HG03066 (cell line): ENCODE measurements around the gene GBX2.

Experiments used
- ATAC-seq: cut with Tn5 transposase; IDR thresholded peaks from one replicate; pipeline ENCODE4 v1.9.1; 2021; ENCODE audit warnings: low read depth; ENCODE audit not compliant: unreplicated experiment

Gene GBX2

GRCh38 chr2:236168110-236169080, at the start of gene GBX2:
GBX2 (minus strand) TSS chr2:236168386; CDS start chr2:236167971, 415 bp downstream.
- no peak for ATAC-seq

- no peak for ATAC-seq
These were observed 49.7 kb upstream of the GBX2 start for GRCh38 chr2:236217926-236218325.

GRCh38 chr2:236216711-236217110, 48.5 kb upstream of the GBX2 start:
- no peak for ATAC-seq

- no peak for ATAC-seq
These were observed 47.7 kb upstream of the GBX2 start for GRCh38 chr2:236215761-236216333.

GRCh38 chr2:236215196-236215595, 47.0 kb upstream of the GBX2 start:
- no peak for ATAC-seq

DNA sequence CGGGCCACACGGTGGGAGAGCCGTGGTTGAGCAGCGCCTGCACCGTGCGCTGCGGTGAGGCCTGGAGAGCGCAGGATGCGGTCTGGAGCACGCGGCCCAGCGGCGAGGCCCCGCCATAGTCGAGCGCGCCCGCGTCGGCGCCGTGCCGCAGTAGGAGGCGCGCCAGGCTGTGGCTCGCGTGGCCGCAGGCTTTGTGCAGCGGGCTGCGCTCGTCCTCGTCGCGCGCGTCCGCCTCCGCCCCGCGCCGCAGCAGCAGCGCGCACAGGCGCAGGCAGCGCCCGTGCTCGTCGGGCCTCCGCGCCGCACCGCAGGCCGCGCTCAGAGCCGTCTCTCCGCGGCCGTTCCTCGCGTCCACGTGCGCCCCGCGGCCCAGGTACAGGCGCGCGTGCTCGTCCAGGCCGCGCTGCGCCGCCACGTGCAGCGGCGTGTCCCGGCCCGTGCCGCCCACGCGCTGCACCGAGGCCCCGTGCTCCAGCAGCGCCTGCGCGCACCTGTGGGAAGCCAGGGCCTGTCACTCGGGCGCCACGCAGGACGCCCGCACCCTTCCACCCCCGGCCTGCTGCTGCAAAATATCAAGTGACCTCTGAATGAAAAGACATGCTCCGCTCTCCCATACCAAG, 46.3 kb upstream of the GBX2 start:
- no peak for ATAC-seq

DNA sequence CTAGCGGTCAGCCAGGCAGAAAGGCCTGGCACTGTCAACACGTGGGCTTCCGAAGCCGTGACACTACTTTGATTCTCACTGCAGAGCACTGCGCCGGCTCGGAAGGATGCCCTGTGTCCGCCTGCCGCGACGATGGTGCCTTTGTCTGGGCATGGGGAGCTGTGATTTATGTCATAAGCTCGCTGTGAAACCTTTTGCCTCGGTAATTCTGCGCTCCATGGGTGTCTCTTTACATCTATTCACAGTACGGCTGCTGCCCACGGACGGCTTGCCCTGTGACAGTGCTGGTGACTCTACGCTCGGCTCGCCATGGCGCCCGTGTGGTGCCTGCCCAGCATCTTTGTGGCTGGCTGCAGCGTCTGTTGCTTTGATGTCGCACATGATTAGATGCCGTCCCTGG, 43.1 kb upstream of the GBX2 start:
- ATAC-seq: no peak

DNA sequence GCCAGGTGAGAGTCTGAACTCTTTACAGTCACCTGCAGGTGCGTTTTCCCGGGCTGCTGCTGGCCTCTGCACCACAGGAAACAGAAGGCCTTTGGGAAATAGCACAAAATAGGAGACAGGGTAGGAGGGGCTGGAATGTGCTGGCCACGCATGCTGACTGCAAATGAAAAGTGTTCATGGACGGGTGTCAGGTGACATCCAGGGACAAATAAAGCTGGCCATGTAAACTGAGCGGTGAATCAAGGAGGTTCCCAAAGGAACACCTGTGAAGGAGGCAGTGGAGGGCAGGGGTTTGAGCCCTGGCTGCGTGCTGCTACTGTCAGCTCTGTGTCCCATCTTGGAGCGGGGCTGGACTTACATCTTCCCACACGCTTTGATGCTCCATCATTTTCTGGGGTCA, 42.4 kb upstream of the GBX2 start:
- no peak for ATAC-seq

DNA sequence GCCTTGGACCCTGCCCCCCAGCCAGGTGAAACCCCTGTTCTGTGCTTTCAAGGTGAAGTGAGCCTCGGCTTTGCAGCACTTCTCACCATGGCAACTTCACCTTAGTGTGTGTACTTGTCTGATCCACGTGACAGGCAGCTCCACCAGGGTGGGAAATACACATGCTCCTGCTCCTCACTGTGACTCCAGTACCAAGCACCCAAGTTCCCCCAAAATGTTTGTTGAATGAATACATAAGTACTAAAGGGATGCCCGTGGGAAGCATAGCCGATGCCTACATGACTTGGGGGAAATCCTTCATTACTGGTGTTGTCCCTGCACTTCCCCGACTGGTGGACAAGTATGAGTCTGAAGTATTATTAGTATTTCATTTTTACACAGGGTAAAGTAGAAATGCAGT, 41.8 kb upstream of the GBX2 start:
- no peak for ATAC-seq

DNA sequence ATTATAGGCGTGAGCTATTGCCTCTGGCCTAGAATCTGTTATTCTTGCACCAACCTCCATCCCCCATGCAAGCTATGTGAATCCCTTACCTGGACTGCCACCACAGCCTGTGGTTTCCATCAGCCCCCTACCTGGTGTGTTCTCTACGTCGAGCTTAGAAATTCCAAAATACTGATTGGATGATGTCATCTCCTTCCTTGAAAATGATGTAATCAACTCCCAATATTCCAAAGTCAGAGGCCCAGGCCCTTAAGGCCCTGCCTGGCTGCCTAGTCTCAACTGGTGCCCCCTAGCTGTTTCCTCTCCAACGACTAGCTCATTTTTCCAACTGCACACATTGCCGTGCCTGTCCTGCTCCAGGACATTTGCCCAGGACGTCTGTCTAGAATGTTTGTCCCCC, 41.3 kb upstream of the GBX2 start:
- no peak for ATAC-seq

GRCh38 chr2:236208019-236208926, 40.1 kb upstream of the GBX2 start:
- ATAC-seq: no peak

- no peak for ATAC-seq
These were observed 39.3 kb upstream of the GBX2 start for GRCh38 chr2:236207472-236207871.

- no peak for ATAC-seq
These were observed 37.9 kb upstream of the GBX2 start for GRCh38 chr2:236205867-236206645.

DNA sequence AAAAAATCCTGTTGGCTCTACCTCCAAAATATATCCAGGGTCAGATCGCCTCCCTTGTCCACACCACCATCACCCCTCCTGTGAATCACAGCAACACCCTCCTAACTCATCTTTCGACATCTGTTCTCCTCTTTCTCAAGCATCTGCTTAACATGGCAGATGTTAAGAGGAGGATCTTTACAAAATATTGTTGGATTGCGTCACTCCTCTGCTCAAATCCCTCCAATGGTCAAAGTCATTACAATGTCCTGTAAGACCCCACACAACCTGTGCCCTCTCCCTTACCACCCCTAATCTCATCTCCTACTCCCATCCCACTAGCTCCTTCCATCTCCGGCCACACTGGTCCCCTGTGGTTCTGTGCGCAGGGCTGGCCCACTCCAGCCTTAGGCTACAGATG, 36.8 kb upstream of the GBX2 start:
- ATAC-seq: no peak

DNA sequence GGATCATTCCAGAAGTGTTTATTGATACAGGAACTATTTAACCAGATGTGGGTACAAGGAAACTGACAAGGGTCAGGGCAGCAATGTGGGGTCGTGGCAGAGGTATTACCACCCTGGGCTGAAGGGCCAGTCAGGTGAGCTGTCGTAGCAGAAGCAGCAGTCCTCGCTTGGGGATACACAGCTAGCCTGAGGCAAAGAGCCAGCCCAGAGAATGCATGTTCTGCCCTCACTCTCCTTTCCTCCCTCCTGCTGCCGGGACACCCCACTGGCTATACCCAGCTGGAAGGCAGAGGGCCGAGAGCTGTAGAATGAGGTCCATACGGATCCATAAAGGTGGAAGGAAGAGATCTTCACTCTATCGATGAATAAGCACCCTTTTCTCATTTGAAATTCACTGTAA, 32.2 kb upstream of the GBX2 start:
- no peak for ATAC-seq

- ATAC-seq: no peak
These were observed 28.2 kb upstream of the GBX2 start for GRCh38 chr2:236196366-236196765.

DNA sequence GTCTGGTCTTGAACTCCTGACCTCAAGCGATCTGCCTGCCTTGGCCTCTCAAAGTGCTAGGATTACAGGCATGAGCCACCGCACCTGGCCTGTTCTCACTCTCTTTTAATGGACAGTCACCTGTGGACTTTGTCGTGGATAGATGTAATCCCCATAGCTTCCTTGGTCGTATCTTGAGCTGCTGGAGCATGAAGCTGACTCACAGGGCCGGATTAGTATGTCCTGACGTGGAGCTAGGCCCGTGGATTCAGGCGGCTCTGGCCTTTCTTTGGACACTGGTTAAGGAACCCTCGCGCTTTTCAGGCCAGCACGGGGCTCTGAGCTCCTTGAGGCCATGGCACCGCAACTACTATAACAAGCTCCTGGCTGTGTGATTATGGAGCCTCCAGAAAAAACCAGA, 27.5 kb upstream of the GBX2 start:
- no peak for ATAC-seq

DNA sequence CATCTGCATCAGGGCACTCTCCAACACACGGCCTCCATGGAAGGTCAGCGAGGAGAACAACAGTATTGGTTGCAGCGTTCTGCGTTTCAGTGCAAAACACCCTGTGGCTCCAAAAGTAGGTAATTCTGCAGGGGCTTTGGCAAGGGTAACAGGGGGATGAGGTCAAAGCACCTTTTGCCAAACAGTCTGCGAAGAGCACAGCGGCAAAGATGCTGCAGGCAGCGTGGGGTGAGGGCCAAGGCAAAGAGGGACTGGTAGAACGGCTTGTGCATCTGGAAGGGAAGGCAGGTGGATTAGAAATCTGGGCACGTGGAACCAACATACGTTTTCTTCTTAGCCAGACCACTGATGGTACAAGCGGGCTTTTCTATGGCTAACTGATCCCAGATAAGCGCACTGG, 26.6 kb upstream of the GBX2 start:
- ATAC-seq: no peak

GRCh38 chr2:236193026-236193425, 24.8 kb upstream of the GBX2 start:
- ATAC-seq: no peak

DNA sequence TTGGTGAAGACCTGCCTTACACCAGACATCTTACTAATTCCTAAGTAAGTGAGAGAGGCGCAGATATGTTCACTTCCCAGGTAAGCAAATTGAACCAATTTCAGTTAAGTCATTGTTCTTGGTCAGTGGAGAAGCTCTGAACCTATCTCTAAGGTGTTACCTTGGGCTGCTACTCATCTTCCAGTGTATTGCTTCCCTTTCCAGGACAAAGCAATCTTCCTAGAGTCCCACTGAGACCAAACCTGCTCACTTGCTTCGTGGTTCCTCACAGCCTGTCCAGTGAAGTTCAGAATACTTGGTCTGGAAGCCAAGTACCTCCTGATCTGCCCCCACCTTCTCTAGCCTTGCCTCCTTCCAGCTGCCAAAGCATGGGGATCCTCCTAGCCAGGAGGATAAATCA, 22.5 kb upstream of the GBX2 start:
- no peak for ATAC-seq
